PFSK-1 (cell line): Measurements from ENCODE around the gene OBSL1.

Experiments
- FOXP2 ChIP-seq: optimal IDR thresholded peaks from 2 replicates; pipeline ENCODE3; 2011; ENCODE audit warnings: borderline replicate concordance, control low read depth, inconsistent platforms; ENCODE audit not compliant: insufficient read depth; ENCODE audit errors: extremely low read length, extremely low read depth
- POLR2AphosphoS5 ChIP-seq: IDR thresholded peaks from 2 replicates; pipeline ENCODE4 v1.6.1; 2012; ENCODE audit warnings: low read depth, mild to moderate bottlenecking, control low read depth, low read length, moderate library complexity
- REST ChIP-seq, 2 experiments: IDR thresholded peaks; 2 replicates each; pipeline versions ENCODE4 v1.6.1 to v1.8.0; 2011 to 2012; ENCODE audit warnings: low read depth in 2 of 2, low read length in 2 of 2, control low read depth in 1 of 2, inconsistent platforms in 1 of 2, mild to moderate bottlenecking in 1 of 2, moderate library complexity in 1 of 2; ENCODE audit not compliant: insufficient read depth in 1 of 2
- SIN3A ChIP-seq: IDR thresholded peaks from 2 replicates; pipeline ENCODE4 v1.6.1; 2012; ENCODE audit warnings: mild to moderate bottlenecking, low read length, moderate library complexity, borderline replicate concordance; ENCODE audit not compliant: insufficient read depth
- TAF1 ChIP-seq: IDR thresholded peaks from 2 replicates; pipeline ENCODE4 v1.6.1; 2012; ENCODE audit warnings: low read length, control low read depth, borderline replicate concordance; ENCODE audit not compliant: insufficient read depth

The OBSL1 gene

GRCh38 chr2:219608399-219608964 lies 37.1 kb upstream of the OBSL1 start:
- TF ChIP-seq POLR2AphosphoS5, result no peak
- no peak for TF ChIP-seq TAF1
- TF ChIP-seq SIN3A, result no peak
- no peak for TF ChIP-seq FOXP2
- TF ChIP-seq REST (IDR thresholded peaks at IDR 0.05; ENCODE audit: insufficient read depth in 1 of 2, low read depth in 2 of 2, low read length in 2 of 2), result no peak

- no peak for TF ChIP-seq FOXP2
- TF ChIP-seq REST (IDR thresholded peaks at IDR 0.05; ENCODE audit: insufficient read depth in 1 of 2, low read depth in 2 of 2, low read length in 2 of 2), result no peak
- no peak for TF ChIP-seq TAF1
- no peak for TF ChIP-seq SIN3A
Observed at GRCh38 chr2:219607931-219608330, 36.6 kb upstream of the OBSL1 start.

GRCh38 chr2:219605607-219605954 lies 34.2 kb upstream of the OBSL1 start:
- TF ChIP-seq TAF1 (no peak), REST (IDR thresholded peaks at IDR 0.05; ENCODE audit: insufficient read depth in 1 of 2, low read depth in 2 of 2, low read length in 2 of 2) (no peak), SIN3A (no peak), FOXP2 (no peak), POLR2AphosphoS5 (no peak)

GRCh38 chr2:219603771-219604170 lies 32.4 kb upstream of the OBSL1 start:
- TF ChIP-seq POLR2AphosphoS5 (no peak), SIN3A (no peak), REST (IDR thresholded peaks at IDR 0.05; ENCODE audit: insufficient read depth in 1 of 2, low read depth in 2 of 2, low read length in 2 of 2) (no peak)
